GM19193 (cell line): Measurements from ENCODE around the gene KLHL5.

Source experiments
- POLR2A ChIP-seq: IDR thresholded peaks from 4 replicates; pipeline ENCODE4 v1.6.1; 2011; ENCODE audit not compliant: insufficient read depth, insufficient read length; ENCODE audit errors: extremely low read depth

Gene KLHL5

GRCh38 chr4:39118034-39118658 lies 56.1 kb downstream of the KLHL5 start:
- no peak for TF ChIP-seq POLR2A

DNA sequence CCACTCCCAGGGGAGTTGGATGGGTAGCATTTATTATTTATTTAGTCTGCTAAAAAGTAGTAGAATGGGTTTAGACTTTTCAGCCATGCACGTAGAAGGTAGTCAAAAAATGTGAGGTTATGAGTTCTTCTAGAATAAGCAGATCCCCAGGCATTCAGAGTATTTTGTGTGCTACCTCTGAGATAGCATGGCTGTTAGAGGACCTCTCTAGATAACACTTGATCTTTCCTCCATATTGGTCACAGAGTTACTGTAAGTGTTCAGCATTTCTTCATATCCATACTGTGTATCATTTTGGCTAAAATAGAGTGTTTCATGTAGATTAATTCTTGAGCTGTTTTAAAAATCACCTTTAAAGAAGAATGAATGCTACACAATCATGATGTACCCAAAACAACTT lies 58.4 kb downstream of the KLHL5 start:
- TF ChIP-seq POLR2A: no peak

DNA sequence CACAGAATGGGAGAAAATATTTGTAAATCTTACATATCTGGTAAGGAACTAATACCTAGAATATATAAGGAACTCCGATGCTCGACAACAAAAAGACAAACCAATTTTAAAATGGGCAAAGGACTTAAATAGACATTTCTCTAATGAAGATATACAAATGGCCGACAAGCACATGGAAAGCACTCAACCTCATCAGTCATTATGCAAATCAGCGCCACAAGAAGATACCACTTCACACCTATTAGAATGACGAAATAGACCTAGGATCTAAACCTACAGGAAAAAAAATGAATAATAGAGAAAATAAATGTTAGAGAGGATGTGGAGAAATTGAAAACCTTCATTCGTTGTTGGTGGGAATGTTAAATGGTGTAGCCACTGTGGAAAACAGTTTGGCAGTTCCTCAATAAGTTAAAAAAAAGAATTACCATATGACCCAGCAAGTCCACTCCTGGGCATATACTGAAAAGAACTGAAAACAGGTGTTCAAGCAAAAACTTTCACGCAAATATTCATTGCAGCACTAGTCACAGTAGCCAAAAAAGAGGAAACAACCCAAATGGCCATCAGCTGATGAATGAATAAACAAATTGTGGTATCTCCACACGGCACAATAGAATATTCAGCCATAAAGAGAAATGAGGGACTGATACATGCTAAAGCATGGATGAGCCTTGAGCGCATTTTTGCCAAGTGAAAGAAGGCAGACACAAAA lies 63.0 kb downstream of the KLHL5 start:
- no peak for TF ChIP-seq POLR2A

DNA sequence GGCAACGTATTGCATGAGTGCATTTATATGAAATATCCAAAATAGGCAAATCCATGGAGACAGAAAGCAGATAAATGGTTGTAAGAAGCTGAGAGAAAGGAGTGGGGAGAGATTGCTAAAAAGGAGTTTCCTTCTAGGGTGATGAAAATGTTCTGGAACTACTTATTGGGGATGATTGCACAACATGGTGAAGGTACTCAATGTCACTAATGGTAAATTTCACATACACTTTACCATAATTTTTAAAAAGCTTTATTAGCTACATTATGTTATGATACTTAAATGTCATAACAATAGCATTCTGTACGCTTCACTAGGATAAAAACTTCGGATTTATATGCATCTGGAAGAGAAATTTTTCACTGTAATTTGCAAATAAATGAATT lies 63.6 kb downstream of the KLHL5 start:
- TF ChIP-seq POLR2A: no peak

DNA sequence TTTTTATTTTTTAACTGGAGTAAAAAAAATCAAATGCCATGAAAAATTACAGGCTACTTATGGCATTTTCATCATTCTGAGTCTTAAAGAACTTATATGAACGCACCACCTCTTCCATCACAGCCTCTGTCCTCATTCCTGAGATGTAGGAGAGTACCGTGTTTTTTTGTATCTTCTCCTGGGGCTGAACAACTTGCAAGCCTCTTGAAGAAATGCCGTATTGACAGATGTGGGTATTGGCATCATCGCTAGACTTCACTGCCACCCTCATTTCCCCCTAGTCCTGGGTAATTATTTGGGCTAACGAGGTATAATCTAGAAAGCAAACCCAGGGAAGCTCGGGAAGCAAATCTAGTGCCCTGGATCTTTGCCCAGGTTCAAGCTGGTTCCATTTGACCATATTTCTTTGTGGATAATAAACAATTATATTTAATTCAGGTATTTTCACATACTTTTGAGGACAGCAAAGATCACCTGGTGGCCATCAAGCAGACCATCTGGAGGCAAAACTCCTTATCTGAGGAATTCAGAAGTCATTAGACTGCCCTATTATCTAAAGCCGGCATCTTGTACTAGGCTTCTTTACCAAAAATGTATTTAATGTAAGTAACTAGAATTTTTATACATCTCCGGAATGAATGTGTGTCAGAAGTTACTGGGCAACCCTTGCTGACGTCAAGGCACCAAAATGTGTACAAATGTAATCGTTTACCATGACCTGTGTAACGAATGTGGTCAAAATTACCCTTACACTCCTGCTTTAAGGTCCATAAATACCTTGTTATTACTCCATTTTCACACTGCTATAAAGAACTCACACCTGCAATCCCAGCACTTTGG lies 64.4 kb downstream of the KLHL5 start:
- TF ChIP-seq POLR2A: no peak

- TF ChIP-seq POLR2A: no peak
These were observed 71.6 kb downstream of the KLHL5 start for GRCh38 chr4:39133623-39134022.

- TF ChIP-seq POLR2A: no peak
These were observed 72.8 kb downstream of the KLHL5 start for GRCh38 chr4:39134683-39135306.

- TF ChIP-seq POLR2A: no peak
These were observed 84.2 kb downstream of the KLHL5 start for GRCh38 chr4:39146211-39146610.

- TF ChIP-seq POLR2A: no peak
These were observed 92.0 kb downstream of the KLHL5 start for GRCh38 chr4:39154009-39154408.

DNA sequence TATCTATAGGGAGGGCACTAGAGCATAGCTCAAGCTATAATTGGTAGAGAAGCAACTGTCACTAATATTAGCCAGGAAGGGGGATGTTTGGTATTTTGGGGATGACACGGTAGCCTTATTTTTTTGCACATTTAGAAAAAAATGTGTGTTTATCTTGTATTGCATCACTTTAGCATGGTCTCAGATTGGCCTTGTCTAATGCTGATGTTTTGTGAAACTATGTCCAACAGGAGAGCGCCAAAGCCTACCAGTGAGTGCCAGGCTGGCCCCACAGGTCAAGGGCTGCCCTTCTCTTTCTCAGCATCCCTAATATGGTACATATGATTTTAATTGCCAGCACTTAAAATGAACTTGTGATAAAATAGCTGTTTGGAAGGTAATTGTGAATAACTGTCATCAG lies 95.5 kb downstream of the KLHL5 start:
- no peak for TF ChIP-seq POLR2A

DNA sequence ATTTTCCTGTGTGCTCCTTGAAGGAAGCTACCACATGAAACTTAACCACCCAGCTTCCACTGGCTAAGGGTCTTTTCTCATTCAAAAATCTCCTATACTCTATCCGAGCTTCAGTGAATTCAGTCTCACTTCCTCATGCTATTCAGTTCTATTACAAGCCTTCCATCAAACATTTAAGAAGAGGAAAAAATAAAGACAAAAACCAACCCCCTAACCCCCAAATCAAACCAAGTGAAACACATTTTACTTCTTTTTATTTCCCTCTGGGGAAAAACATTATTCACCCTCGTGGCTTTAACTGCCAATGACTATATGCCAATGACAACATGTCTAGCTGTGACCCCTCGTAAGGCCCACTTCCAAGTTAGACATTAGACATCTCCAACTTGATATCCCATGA lies 104.1 kb downstream of the KLHL5 start:
- TF ChIP-seq POLR2A: no peak

GRCh38 chr4:39166669-39167068 lies 104.6 kb downstream of the KLHL5 start:
- TF ChIP-seq POLR2A: no peak

DNA sequence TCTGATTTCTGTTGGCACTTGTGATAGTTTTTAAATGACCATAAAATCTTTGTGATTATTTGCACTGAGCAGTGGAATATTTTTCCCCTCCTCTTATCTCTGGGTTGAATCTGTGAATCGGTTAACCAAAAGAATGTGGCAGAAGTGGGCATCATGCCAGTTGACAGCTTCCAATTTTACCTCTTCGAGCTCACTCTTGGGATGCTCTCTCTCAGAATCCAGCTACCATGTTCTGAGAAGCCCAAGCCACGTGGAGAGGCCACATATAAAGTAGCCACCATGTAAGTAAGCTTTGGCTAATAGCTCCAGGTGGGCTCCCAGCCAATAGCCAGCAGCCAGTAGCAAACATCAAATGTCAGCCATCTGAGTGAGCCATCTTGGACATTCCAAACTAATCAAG lies 107.4 kb downstream of the KLHL5 start:
- no peak for TF ChIP-seq POLR2A

DNA sequence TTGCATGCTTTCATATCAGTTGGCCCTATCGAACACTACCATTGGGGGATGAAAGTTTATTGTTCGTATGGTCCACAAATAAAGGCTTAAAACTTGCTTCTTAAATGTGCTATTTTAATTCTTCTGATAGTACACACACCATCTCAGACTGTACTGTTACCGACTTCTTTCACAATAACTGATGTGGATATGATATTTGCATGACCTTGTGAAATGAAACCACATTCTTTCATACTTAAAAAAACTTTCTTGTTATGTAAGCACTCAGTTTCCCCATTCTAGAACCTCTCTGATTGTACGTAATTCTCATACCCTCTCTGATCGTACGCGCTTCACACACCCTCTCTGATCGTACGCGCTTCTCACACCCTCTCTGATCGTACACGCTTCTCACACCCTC lies 108.3 kb downstream of the KLHL5 start:
- TF ChIP-seq POLR2A: no peak
